ENCODE results near the gene HIBCH. TPM values are rescaled to one million over a fixed set of nuclear protein-coding genes. Genes with fewer than 3 reads are reported as not detected.

HIBCH gene
- total and polyA plus RNA-seq, 4 donors: 20.2 to 65.2 (median 32.8) TPM

DNA sequence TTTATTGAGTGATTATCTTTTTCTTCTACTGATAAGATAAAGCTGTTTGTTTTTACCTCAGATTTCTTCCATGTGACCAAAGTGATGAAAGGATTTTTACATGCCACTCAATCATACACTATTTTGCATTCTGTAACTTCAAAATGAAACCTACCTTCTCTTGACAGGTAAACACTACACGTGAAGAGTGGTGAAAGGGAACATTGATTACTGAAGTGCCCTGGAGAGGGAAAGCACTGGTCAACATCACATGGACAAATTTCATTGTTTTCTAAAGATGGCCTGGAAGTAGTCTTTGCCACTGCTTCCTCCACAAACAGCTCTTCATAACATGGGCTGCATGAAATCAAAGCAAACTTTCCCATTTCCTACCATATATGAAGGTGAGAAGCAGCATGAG is 120.1 kb downstream of the HIBCH start (continued):
- TF ChIP-seq, protein P1, sequence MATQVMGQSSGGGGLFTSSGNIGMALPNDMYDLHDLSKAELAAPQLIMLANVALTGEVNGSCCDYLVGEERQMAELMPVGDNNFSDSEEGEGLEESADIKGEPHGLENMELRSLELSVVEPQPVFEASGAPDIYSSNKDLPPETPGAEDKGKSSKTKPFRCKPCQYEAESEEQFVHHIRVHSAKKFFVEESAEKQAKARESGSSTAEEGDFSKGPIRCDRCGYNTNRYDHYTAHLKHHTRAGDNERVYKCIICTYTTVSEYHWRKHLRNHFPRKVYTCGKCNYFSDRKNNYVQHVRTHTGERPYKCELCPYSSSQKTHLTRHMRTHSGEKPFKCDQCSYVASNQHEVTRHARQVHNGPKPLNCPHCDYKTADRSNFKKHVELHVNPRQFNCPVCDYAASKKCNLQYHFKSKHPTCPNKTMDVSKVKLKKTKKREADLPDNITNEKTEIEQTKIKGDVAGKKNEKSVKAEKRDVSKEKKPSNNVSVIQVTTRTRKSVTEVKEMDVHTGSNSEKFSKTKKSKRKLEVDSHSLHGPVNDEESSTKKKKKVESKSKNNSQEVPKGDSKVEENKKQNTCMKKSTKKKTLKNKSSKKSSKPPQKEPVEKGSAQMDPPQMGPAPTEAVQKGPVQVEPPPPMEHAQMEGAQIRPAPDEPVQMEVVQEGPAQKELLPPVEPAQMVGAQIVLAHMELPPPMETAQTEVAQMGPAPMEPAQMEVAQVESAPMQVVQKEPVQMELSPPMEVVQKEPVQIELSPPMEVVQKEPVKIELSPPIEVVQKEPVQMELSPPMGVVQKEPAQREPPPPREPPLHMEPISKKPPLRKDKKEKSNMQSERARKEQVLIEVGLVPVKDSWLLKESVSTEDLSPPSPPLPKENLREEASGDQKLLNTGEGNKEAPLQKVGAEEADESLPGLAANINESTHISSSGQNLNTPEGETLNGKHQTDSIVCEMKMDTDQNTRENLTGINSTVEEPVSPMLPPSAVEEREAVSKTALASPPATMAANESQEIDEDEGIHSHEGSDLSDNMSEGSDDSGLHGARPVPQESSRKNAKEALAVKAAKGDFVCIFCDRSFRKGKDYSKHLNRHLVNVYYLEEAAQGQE (IDR thresholded peaks at IDR 0.05): no peak
- TF ChIP-seq ZBTB33 (IDR thresholded peaks at IDR 0.05): no peak
- TF ChIP-seq YY1 (IDR thresholded peaks at IDR 0.05): no peak
- TF ChIP-seq GABPA (IDR thresholded peaks at IDR 0.05 in 1 of 2, conservative IDR thresholded peaks at IDR 0.05 in 1 of 2): no peak
- no peak for TF ChIP-seq TAF1 (conservative IDR thresholded peaks at IDR 0.05)

DNA sequence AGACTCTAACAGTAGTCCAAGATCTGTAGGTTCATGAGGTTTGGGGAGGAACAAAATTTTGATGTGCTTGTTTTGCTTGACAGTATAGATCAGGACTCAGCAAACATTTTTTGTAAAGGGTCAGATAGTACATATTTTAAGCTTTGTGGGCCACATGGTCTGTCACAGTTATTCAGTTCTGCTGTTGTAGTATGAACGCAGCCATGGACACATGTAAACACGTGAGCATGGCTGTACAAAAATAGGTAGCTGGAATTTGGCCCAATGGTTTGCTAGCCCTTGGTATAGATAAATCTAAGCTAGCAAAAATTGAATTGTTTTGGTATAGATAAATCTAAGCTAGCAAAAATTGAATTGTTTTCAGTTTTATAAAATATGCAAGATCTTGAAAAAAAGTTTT is 120.5 kb downstream of the HIBCH start:
- WGBS: 48% methylated on average over 2 of the region's 2 CpGs
- no peaks in the 10 kb centered on the region for H3K9me3 ChIP-seq (ENCODE audit: control insufficient read depth in 4 of 4, low read length in 3 of 4)
- TF ChIP-seq JUND (IDR thresholded peaks at IDR 0.05): no peak
- H3K36me3 ChIP-seq (ENCODE audit: control insufficient read depth in 4 of 4, insufficient read depth in 3 of 4, low read depth in 1 of 4, low read length in 3 of 4): peaks cover 1 to 17% (median 10%) of the 10 kb centered on the region in 4 donors
- no peak overlapping the region for H3K27ac ChIP-seq (ENCODE audit: low read depth in 1 of 2, low read length in 2 of 2)
- H3K4me3 ChIP-seq (ENCODE audit: low read depth in 1 of 3, low read length in 3 of 3): no peak overlapping the region
- H3K27me3 ChIP-seq (ENCODE audit: control insufficient read depth in 4 of 4, insufficient read depth in 4 of 4, low read length in 3 of 4): no peaks in the 10 kb centered on the region
- H3K9ac ChIP-seq (ENCODE audit: low read depth in 1 of 2, low read length in 2 of 2): no peak overlapping the region
- DNase-seq (ENCODE audit: low spot score): no peak
- no peaks in the 10 kb centered on the region for H3K4me1 ChIP-seq (ENCODE audit: control insufficient read depth in 4 of 4, insufficient read depth in 4 of 4, low read length in 3 of 4)

- Histone ChIP-seq H3K36me3 (ENCODE audit: control insufficient read depth in 4 of 4, insufficient read depth in 3 of 4, low read depth in 1 of 4, low read length in 3 of 4) (peaks cover 1 to 12% (median 4%) of the 10 kb centered on the region in 4 donors), H3K4me3 (ENCODE audit: low read depth in 1 of 3, low read length in 3 of 3) (no peak overlapping the region), H3K27me3 (ENCODE audit: control insufficient read depth in 4 of 4, insufficient read depth in 4 of 4, low read length in 3 of 4) (no peaks in the 10 kb centered on the region), H3K9me3 (ENCODE audit: control insufficient read depth in 4 of 4, low read length in 3 of 4) (no peaks in the 10 kb centered on the region), H3K4me1 (ENCODE audit: control insufficient read depth in 4 of 4, insufficient read depth in 4 of 4, low read length in 3 of 4) (no peaks in the 10 kb centered on the region), H3K9ac (ENCODE audit: low read depth in 1 of 2, low read length in 2 of 2) (no peak overlapping the region), H3K27ac (ENCODE audit: low read depth in 1 of 2, low read length in 2 of 2) (no peak overlapping the region)
- TF ChIP-seq, protein P1 (IDR thresholded peaks at IDR 0.05): no peak
- TF ChIP-seq HNF4G (IDR thresholded peaks at IDR 0.05) (no peak), HNF4A (conservative IDR thresholded peaks at IDR 0.05) (no peak), EGR1 (IDR thresholded peaks at IDR 0.05; ENCODE audit: low read depth in 2 of 2) (no peak)
- DNase-seq (ENCODE audit: low spot score): no peak
- 72% methylated on average over 5 of the region's 5 CpGs for WGBS
These were observed 122.4 kb downstream of the HIBCH start for GRCh38 chr2:190197143-190197720.

Measured in liver (tissue), 9 donors.